Measurements from ENCODE around the gene UBASH3B. TPM values are rescaled to one million over a fixed set of nuclear protein-coding genes. Genes with fewer than 3 reads are reported as not detected.
"Not testable (repeated sequence)": the region's sequence is repeated elsewhere in the genome, so short reads cannot be mapped to it uniquely, and the experiment has no call there.

The UBASH3B gene
- total RNA-seq, 1 donor = 11.0 TPM

DNA sequence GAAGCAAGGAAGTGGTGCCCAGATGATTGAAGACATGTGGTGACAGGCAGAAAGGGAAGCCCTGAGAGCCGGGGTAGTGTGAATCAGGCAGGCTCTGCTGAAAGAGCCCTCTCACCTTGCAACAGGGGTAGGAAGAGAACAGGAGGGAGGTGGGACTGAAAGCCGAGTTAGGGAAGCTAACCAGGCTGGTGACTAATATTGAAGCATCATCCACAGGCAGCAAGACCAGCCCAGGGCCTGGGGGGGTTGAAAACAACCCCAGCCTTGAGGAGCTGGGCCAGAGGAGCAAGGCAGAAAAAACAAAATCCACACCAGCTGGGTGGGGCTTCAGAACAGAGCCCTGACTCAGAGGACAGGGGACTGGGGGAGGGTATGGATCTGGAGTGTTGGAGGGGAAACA lies 147.8 kb downstream of the UBASH3B start:
- no peak for DNase-seq (ENCODE audit: low read depth in 2 of 3, low spot score in 2 of 3)

- DNase-seq (ENCODE audit: low read depth in 2 of 3, low spot score in 2 of 3) = no peak
Observed at GRCh38 chr11:122803716-122804115, 148.2 kb downstream of the UBASH3B start.

- DNase-seq (ENCODE audit: low read depth in 2 of 3, low spot score in 2 of 3) = no peak
Observed at GRCh38 chr11:122804161-122804560, 148.6 kb downstream of the UBASH3B start.

DNA sequence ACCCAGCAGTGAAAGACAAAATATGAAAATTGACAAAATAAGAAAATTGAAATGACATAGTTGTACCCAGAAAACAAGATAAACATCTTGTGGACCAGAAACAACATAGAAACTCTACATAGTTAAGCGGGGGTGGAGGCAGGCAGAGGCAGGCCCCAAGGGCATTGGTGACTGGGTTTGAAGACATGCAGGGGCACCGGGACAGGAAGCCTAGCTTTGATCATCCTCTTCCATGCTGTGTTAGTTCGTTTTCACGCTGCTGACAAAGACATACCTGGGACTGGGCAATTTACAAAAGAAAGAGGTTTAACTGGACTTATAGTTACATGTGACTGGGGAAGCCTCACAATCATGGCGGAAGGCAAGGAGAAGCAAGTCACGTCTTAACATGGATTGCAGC lies 149.3 kb downstream of the UBASH3B start:
- no peak for DNase-seq (ENCODE audit: low read depth in 2 of 3, low spot score in 2 of 3)

DNA sequence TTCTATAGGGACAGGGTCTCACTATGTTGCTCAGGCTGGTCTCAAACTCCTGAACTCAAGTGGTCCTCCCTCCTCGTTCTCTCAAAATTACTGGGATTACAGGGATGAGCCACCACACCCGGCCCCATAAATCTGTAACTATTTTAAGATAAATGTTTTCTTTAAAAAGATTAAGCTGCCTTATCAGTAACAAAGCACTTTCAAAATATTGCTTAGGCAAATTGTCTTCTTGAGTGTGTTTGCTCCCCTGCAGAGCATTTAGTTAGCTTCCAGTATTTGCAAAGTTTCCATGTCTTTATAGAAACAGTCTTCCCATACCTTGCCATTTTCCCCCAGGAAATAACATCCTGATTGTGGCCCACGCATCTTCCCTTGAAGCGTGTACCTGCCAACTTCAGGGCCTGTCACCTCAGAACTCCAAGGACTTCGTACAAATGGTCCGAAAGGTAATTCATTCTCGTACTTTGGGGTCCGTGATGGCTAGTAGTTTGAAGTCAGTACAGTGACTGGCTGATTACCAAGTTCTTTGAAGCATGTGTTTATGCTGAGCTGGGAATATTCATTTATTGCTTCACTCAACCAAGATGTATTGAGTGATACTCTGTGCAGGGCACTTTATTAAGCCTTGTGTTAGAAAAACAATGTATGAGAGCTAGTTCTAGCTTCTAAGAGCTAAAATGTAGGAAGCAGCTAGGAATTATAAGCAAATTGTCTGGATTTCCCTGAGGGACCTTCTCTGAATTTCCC lies 152.4 kb downstream of the UBASH3B start:
- no peak for DNase-seq (ENCODE audit: low read depth in 2 of 3, low spot score in 2 of 3)

DNA sequence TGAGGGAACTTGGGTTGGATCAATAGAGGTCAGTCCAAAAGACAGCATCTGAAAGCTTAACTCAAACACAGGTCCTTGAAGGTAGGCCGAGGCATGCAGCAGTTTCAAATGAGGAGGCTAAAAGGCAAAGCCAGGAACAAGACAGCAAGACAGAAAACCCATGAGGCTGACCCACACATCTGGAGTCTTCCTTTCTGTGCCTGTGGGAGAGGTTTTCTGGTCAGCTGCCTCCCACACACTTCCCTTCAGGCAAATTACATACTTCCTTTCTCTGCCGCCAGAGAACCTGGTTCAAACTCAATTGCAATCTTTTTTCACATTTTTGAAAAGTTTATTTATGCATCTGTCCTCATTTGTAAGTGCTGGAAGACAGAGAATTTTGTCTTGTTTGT lies 153.0 kb downstream of the UBASH3B start:
- DNase-seq (ENCODE audit: low read depth in 2 of 3, low spot score in 2 of 3) = peak in 2 of 3 donors; percentile 21 to 26

DNA sequence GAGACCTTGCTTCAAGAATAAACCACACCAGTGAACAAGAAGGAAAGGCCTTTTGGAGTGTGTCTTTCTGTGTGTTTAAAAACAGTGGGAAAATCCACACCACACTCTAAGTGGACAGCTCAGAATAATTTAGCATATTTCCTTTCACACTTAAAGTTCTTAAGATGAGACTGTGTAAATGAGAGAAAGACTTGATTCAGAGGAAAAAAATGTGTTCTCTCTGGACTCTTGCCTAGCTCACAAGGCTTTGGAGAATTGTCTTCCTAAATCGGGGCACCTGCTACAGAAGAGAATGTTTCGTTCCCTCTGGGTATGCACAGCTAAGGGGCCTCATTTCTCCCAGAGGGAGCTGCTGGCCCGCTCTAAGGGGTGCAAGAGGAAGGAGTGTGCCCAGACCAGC lies 154.3 kb downstream of the UBASH3B start:
- DNase-seq (ENCODE audit: low read depth in 2 of 3, low spot score in 2 of 3) = no peak

DNA sequence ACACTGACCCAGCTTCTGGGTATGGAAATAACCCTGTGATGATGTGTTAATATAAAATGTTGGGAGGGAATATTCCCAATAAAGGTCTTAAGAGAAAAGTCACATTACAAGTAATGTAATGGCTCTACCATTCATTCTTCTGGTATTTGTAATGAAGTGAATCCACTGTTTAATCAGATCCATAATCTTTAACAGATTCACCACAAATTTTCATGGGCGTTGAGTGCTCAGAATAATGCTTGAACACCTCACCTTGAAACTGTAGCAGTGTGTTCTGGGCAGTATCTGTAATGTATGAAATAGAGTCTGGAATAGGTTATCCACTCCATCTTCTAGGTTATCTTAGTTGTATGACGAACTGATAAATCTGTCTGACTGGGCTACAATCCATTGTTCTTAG lies 156.2 kb downstream of the UBASH3B start:
- DNase-seq (ENCODE audit: low read depth in 2 of 3, low spot score in 2 of 3) = no peak

- no peak for DNase-seq (ENCODE audit: low read depth in 2 of 3, low spot score in 2 of 3)
Observed at GRCh38 chr11:122812638-122813037, 157.1 kb downstream of the UBASH3B start.

DNA sequence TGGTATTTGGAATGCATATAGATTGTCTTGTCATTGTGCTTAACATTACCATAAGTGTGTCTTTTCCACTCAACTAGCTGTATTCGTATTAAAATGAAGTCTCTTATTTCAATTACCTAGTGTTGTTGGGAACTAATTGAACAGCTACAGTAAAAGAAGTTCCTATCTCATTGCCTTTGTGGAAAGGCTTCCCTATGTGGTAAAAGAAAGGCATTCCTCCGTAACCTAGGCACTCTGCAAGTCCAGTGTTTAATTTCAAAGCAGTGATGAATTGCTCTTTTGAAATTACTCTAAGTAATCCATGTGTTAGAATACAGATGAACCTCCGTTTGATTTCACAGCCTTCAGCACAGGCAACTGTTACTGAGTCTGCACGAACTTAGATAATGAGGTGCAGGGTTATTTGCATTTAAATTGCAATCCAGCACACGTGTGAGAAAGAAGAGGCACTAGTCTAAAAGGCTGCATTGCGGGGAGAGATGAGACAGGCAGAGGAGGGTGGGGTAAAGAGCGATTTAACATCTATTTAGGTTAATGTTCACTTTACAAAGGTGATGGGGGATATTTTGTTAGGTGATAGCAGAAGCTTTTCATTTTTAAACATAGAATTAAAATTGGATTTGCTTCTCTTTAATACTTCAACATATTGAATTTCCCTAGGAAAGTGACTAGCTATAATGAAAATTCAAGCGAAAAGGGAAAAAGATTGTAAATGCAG lies 157.8 kb downstream of the UBASH3B start:
- DNase-seq (ENCODE audit: low read depth in 2 of 3, low spot score in 2 of 3) = no peak

DNA sequence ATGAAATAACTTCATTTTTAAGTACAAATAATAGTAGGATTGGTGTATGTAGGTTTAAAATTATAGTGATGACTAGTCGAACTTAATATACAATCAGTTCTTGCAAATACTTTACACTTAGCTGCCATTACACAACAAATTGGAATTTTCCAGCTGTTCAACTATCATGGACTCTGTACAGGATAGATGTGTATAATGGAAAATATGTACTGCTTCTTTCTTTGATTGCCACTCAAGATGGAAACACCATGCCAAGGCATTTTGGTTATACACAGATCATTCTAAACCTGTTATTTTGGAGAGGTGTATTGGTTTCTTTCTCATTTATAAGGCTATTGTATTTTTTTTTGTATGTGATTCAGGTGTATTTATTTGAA lies 158.4 kb downstream of the UBASH3B start:
- no peak for DNase-seq (ENCODE audit: low read depth in 2 of 3, low spot score in 2 of 3)

- DNase-seq (ENCODE audit: low read depth in 2 of 3, low spot score in 2 of 3) = peak in 2 of 3 donors; percentile 33 to 37
Observed at GRCh38 chr11:122814401-122814800, 158.9 kb downstream of the UBASH3B start.

DNA sequence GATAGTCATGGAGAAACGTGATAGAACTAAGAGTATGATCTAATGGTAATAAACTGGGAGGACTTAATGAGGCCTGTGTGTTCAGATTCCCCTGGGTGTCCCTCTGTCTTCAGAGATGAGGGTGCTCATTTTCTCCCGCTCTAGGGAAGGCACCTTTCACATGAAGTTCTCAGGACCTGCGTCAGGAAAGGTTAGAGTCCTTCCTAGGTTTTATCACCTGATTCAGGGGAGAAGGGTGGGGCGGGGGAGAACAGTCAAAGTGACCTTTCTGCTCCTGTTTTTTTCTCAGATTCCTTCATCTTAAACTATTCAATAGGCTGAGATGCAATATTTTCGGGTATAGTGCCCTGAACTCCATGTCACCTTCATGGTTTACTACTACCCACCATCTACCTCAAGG lies 160.4 kb downstream of the UBASH3B start:
- no peak for DNase-seq (ENCODE audit: low read depth in 2 of 3, low spot score in 2 of 3)

DNA sequence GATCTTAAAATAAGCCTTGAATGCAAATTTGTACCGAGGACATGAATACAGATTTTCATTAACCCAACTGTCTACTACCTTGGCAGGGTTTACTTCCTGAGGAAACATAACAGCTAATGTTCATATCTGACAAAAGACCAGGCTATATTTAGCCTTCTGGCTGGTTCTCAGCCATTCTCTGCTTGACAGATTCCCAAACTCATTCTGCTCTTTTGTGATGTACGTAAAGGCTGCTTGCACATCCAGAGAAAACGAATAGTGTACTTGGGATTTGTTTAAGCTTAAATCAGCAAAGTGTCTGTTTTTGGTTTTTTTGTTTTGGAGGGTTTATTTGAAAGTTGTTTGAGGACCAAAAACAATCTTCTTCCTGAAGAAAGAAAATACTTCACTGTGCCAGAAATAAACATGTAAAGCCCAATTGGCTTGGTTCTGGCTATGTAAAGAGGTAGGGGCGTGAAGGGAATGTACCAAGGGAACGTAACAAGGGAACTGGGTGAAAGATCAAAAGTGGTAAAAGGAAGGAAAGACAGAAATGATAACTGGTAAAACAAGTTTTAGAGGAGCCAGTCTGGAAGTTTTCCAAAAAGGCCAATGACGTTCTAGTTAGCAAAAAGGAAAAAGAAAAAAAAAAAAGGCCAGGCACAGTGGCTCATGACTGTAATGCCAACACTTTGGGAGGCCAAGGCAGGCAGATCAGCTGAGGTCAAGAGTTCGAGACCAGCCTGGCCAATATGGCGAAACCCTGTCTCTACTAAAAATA lies 161.4 kb downstream of the UBASH3B start:
- peak in 1 of 3 donors; percentile 36 for DNase-seq (ENCODE audit: low read depth in 2 of 3, low spot score in 2 of 3)

- DNase-seq (ENCODE audit: low read depth in 2 of 3, low spot score in 2 of 3) = no peak
Observed at GRCh38 chr11:122820158-122820557, 164.6 kb downstream of the UBASH3B start.

DNA sequence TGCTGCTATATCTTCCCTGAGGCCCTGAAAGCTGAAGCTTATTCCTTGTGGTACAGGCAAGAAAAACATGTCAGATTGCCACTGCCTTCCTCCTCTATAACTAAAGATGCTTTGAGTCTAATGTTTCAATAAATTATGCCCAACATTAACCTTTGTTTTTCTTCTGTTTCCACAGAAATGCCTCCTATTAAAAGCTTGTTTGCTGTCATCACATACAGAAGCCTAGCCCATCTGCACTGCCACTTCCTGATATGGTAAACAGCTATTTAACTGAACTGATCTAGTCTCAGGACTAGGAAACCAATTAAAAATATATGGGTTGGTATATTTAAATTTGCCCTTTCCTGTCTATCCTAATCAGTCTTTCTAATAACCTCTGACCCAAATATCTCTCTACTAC lies 165.6 kb downstream of the UBASH3B start:
- peak in 1 of 3 donors; percentile 60 for DNase-seq (ENCODE audit: low read depth in 2 of 3, low spot score in 2 of 3)

- no peak for DNase-seq (ENCODE audit: low read depth in 2 of 3, low spot score in 2 of 3)
Observed at GRCh38 chr11:122822241-122822640, 166.7 kb downstream of the UBASH3B start.

DNA sequence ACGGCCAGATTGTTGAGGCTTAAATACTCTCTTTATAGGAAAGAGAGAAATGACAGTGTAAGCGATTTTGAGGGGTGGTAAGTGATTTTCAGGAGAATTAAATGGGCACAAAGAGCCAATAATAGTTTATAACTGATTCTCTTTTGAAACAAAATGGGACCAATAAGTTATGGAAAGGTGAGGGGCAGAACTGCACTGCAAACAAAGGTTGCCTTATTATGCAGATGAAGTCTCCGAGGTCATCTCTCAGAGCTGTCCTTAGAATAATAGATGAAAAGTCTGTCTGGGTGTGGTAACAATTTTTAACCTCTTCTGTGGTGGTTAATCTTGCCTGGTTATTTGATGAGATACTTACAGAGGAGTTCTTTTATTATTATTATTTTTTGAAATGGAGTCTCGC lies 168.0 kb downstream of the UBASH3B start:
- no peak for DNase-seq (ENCODE audit: low read depth in 2 of 3, low spot score in 2 of 3)

- DNase-seq (ENCODE audit: low read depth in 2 of 3, low spot score in 2 of 3) = not testable (repeated sequence)
Observed at GRCh38 chr11:122829371-122829770, 173.8 kb downstream of the UBASH3B start.

DNA sequence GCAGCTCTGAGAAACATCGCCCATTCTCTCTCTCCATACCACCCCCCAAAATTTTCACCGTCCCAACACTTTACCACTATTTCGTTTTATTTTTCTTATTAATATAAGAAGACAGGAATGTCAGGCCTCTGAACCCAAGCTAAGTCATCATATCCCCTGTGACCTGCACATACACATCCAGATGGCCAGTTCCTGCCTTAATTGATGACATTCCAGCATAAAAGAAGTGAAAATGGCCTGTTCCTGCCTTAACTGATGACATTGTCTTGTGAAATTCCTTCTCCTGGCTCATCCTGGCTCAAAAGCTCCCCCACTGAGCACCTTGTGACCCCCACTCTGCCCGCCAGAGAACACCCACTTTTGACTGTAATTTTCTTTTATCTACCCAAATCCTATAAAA lies 176.8 kb downstream of the UBASH3B start:
- DNase-seq (ENCODE audit: low read depth in 2 of 3, low spot score in 2 of 3) = not testable (repeated sequence)

DNA sequence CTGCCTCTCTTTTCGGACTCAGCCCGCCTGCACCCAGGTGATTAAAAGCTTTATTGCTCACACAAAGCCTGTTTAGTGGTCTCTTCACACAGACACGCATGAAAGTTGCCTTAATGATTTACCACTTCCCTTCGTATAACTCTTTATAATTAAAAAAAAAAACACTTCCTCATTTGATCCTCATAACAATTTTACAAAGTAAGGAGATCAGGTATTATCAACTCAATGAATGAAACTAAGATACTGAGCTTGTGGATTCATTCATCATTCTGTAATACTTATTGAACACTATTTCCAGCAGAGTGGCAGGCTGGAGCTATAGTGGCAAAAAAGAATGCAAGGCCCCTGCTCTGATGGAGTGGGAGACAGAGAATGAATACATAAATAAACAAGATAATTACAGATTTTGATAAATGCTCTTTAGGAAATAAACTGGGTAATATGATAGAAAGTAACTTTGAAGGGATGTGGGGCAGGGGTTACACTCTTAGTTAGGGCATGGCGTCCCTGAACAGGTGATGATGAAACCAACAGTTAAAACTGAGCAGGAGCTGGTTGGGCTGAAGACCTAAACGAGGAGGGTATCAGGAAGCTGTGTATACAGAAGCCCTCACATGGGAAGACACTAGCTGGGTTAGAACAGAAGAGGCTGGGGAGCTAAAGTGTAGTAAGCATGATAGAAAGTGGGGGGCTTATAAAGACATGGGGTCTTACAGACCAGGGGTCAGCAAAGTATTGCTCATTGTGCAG lies 177.4 kb downstream of the UBASH3B start:
- DNase-seq (ENCODE audit: low read depth in 2 of 3, low spot score in 2 of 3) = peak in 2 of 3 donors; percentile 53 to 78

Data from hematopoietic multipotent progenitor cell (in vitro differentiated cells).